Peyer's patch (tissue), 4 donors: Measurements from ENCODE around the gene FGF8.

ENCODE experiments used
- POLR2A ChIP-seq, 2 donors: fragments of 450-650 bp; IDR thresholded peaks; one replicate each; pipeline ENCODE4 v1.5.1; 2017; ENCODE audit warnings: antibody characterized with exemption in 2 of 2, mild to moderate bottlenecking in 2 of 2, moderate library complexity in 2 of 2
- TF ChIP-seq, protein P1 (sequence below), 6 experiments: fragments of 450-650 bp in 4 of 6; fragments of 200-600 bp in 2 of 6; sonication (generic) in 1 of 6; IDR thresholded peaks; one replicate each; pipeline ENCODE4 v1.5.1; 2017 to 2019; ENCODE audit warnings: antibody characterized with exemption in 6 of 6, mild to moderate bottlenecking in 3 of 6, moderate library complexity in 1 of 6

DNA sequence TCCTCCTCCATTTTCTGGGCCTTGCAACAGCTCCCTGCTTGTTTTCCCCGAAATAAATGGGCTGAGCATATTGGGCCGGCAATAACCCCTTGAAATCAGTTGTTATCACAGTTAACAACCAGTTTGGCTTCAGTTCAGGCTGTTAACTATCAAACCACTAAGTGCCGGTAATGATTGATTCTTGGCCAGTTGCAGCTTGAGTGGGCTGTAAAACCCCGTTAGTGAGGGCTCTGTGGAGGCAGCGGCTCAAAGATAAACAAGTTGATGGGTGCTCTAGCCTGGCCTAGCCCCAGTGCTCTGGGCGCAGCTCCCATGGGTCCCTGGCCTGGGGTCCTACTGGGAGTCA lies 8.3 kb downstream of the FGF8 start:
- TF ChIP-seq, protein P1, sequence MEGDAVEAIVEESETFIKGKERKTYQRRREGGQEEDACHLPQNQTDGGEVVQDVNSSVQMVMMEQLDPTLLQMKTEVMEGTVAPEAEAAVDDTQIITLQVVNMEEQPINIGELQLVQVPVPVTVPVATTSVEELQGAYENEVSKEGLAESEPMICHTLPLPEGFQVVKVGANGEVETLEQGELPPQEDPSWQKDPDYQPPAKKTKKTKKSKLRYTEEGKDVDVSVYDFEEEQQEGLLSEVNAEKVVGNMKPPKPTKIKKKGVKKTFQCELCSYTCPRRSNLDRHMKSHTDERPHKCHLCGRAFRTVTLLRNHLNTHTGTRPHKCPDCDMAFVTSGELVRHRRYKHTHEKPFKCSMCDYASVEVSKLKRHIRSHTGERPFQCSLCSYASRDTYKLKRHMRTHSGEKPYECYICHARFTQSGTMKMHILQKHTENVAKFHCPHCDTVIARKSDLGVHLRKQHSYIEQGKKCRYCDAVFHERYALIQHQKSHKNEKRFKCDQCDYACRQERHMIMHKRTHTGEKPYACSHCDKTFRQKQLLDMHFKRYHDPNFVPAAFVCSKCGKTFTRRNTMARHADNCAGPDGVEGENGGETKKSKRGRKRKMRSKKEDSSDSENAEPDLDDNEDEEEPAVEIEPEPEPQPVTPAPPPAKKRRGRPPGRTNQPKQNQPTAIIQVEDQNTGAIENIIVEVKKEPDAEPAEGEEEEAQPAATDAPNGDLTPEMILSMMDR (IDR thresholded peaks at IDR 0.05), result no peak
- no peak for TF ChIP-seq POLR2A (IDR thresholded peaks at IDR 0.05)
